Activated CD8-positive, alpha-beta T cell treated with anti-CD3 and anti-CD28 coated beads for 36 hours (primary cell): Measurements from ENCODE around the gene CST9L. TPM values are rescaled to one million over a fixed set of nuclear protein-coding genes. Genes with fewer than 3 reads are reported as not detected.

Experiments used
- ATAC-seq: fragments of 200-7000 bp; cut with Tn5 transposase; one replicate; pipeline ENCODE4 v1.10.0; 2021; ENCODE audit warnings: mild to moderate bottlenecking, moderate library complexity
- CTCF ChIA-PET: fragments of 350-600 bp; sonication (Branson Sonifier 250); formaldehyde crosslinking; loops from one replicate; lab custom pipeline; 2021; ENCODE audit warnings: antibody characterized with exemption; lab: Charles Lee
- POLR2A ChIA-PET: fragments of 350-600 bp; sonication (Branson Sonifier 250); formaldehyde crosslinking; loops from one replicate; lab custom pipeline; 2021; ENCODE audit warnings: antibody characterized with exemption; lab: Charles Lee
- DNase-seq: peaks from one replicate; pipeline ENCODE4 v3.0.0-alpha.2; 2020
- H3K27ac Mint-ChIP-seq: one replicate; pipeline ENCODE4 v1.8.0; 2021; ENCODE audit warnings: mild to moderate bottlenecking, mixed read lengths
- H3K27me3 Mint-ChIP-seq: one replicate; pipeline ENCODE4 v1.8.0; 2021; ENCODE audit warnings: mixed read lengths
- H3K36me3 Mint-ChIP-seq: one replicate; pipeline ENCODE4 v1.8.0; 2021; ENCODE audit warnings: low read depth, mixed read lengths
- H3K4me1 Mint-ChIP-seq: one replicate; pipeline ENCODE4 v1.8.0; 2021; ENCODE audit warnings: low read depth, mixed read lengths
- H3K4me3 Mint-ChIP-seq: one replicate; pipeline ENCODE4 v1.8.0; 2021; ENCODE audit warnings: mild to moderate bottlenecking, moderate library complexity, mixed read lengths
- H3K9me3 Mint-ChIP-seq: one replicate; pipeline ENCODE4 v1.8.0; 2021; ENCODE audit warnings: mixed read lengths
- CTCF ChIP-seq: fragments of 200-600 bp; IDR thresholded peaks from one replicate; pipeline ENCODE4 v1.8.0; 2022; ENCODE audit warnings: antibody characterized with exemption, mild to moderate bottlenecking
- intact Hi-C: fragments of 100-400 bp; cut with micrococcal nuclease; formaldehyde crosslinking; loops from one replicate; pipeline ENCODE4 v1.10.0; 2022
- total RNA-seq, 2 experiments: library from RNA; stranded (reverse); gene quantifications; one replicate each; pipeline ENCODE4 v1.2.3, GENCODE V29; 2021

Gene CST9L
- total RNA-seq, 2 experiments from 2014 or later, result not detected

DNA sequence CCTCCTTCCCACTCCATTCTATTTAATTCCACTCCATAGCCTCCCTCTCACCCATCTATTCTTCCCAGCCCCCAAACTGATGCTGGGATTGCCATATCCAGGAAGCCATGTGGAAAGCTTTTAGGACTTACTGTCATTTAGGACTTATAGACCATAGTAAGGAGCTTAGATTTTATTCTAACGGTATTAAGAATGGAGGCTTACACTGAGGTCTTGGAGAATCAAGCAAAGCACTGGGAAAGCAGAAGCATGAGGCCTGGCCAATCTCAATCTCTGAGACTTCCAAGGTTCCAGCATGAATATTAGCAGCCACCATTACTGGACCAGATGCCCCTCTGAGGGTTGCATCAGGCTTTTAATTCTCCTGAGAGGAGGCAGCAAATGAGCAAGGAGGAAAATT lies 36.0 kb upstream of the CST9L start:
- Mint-ChIP-seq H3K27ac (no peak overlapping the region), H3K36me3 (no peaks in the 10 kb centered on the region), H3K27me3 (no peaks in the 10 kb centered on the region), H3K4me1 (peaks cover 4% of the 10 kb centered on the region), H3K4me3 (no peak overlapping the region), H3K9me3 (no peaks in the 10 kb centered on the region)
- intact Hi-C loops, result loop anchor here (10.0 kb wide), 1 partner anchor 240 kb away; the partner anchor contains the start of gene GZF1
- DNase-seq (no peak), ATAC-seq (no peak)
- CTCF ChIA-PET, result interaction anchor here (1.3 to 18.2 kb wide), 2 partner anchors 31 to 161 kb away, joined by 4 to 176 read pairs; partner anchors contain the start of gene CSTL1
- POLR2A ChIA-PET, result no interaction called here
- TF ChIP-seq CTCF, result no peak

DNA sequence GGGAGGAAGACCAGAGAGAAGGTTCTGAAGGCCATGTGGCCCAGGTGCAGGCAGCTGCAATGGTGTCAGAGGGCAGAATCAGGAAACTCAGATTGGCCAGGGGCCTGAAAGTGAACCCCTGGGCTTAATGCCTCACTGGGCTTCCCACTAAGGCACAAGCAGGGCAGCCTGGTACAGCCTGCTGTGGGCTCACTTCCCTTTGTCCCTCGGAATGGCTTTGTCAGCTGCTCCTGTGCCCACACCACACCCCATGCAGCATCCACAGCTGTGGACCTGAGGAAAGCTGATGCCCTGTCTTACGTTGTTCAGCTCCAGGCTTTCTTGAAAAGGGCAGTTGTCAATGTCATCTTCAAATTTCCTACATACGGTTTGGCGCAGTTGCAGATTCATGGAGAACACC lies 35.0 kb upstream of the CST9L start:
- no peak overlapping the region for H3K4me3 Mint-ChIP-seq
- no peaks in the 10 kb centered on the region for H3K27me3 Mint-ChIP-seq
- no peaks in the 10 kb centered on the region for H3K9me3 Mint-ChIP-seq
- intact Hi-C loops, result loop anchor here (10.0 kb wide), 1 partner anchor 239 kb away; the partner anchor contains the start of gene GZF1
- TF ChIP-seq CTCF, result no peak
- ATAC-seq (no peak), DNase-seq (no peak)
- POLR2A ChIA-PET, result interaction anchor here (0.7 to 1.4 kb wide), 2 partner anchors 22 to 162 kb away, joined by 3 read pairs; no protein-coding TSS in a partner anchor
- CTCF ChIA-PET, result interaction anchor here (1.3 to 18.2 kb wide), 2 partner anchors 30 to 160 kb away, joined by 4 to 176 read pairs; partner anchors contain the start of gene CSTL1
- no peaks in the 10 kb centered on the region for H3K36me3 Mint-ChIP-seq
- no peak overlapping the region for H3K27ac Mint-ChIP-seq
- peaks cover 4% of the 10 kb centered on the region for H3K4me1 Mint-ChIP-seq

- DNase-seq (no peak), ATAC-seq (no peak)
- Mint-ChIP-seq H3K27me3 (no peaks in the 10 kb centered on the region), H3K4me3 (no peak overlapping the region), H3K27ac (no peak overlapping the region), H3K4me1 (peaks cover 4% of the 10 kb centered on the region), H3K9me3 (no peaks in the 10 kb centered on the region), H3K36me3 (no peaks in the 10 kb centered on the region)
- ChIA-PET POLR2A (interaction anchor here (1.4 kb wide), 1 partner anchor 161 kb away, joined by 3 read pairs; no protein-coding TSS in a partner anchor), CTCF (interaction anchor here (1.3 to 18.2 kb wide), 2 partner anchors 30 to 159 kb away, joined by 4 to 176 read pairs; partner anchors contain the start of gene CSTL1)
- no peak for TF ChIP-seq CTCF
- intact Hi-C loops, result loop anchor here (10.0 kb wide), 1 partner anchor 238 kb away; the partner anchor contains the start of gene GZF1
Measured at GRCh38 chr20:23602699-23603098, 34.4 kb upstream of the CST9L start.

GRCh38 chr20:23602241-23602640 lies 34.0 kb upstream of the CST9L start:
- Mint-ChIP-seq H3K4me1 (peaks cover 4% of the 10 kb centered on the region), H3K4me3 (no peak overlapping the region), H3K36me3 (no peaks in the 10 kb centered on the region), H3K27me3 (no peaks in the 10 kb centered on the region), H3K27ac (no peak overlapping the region), H3K9me3 (no peaks in the 10 kb centered on the region)
- POLR2A ChIA-PET, result no interaction called here
- no peak for DNase-seq
- CTCF ChIA-PET, result interaction anchor here (18.2 kb wide), 1 partner anchor 159 kb away, joined by 176 read pairs; the partner anchor contains the start of gene CSTL1
- no peak for ATAC-seq
- intact Hi-C loops, result loop anchor here (10.0 kb wide), 1 partner anchor 237 kb away; the partner anchor contains the start of gene GZF1
- TF ChIP-seq CTCF, result no peak

GRCh38 chr20:23601715-23602114 lies 33.4 kb upstream of the CST9L start:
- ATAC-seq, result no peak
- H3K4me1 Mint-ChIP-seq, result peaks cover 2% of the 10 kb centered on the region
- intact Hi-C loops, result loop anchor here (10.0 kb wide), 1 partner anchor 237 kb away; the partner anchor contains the start of gene GZF1

More at GRCh38 chr20:23601715-23602114, 33.4 kb upstream of the CST9L start:
- no peaks in the 10 kb centered on the region for H3K36me3 Mint-ChIP-seq
- ChIA-PET CTCF (interaction anchor here (18.2 kb wide), 1 partner anchor 158 kb away, joined by 176 read pairs; the partner anchor contains the start of gene CSTL1), POLR2A (no interaction called here)
- H3K27me3 Mint-ChIP-seq, result no peaks in the 10 kb centered on the region
- no peak overlapping the region for H3K4me3 Mint-ChIP-seq
- TF ChIP-seq CTCF, result no peak
- no peaks in the 10 kb centered on the region for H3K9me3 Mint-ChIP-seq
- no peak for DNase-seq
- no peak overlapping the region for H3K27ac Mint-ChIP-seq
